ENCODE results near the gene OCIAD1.
"Not testable (repeated sequence)": the region's sequence is repeated elsewhere in the genome, so short reads cannot be mapped to it uniquely, and the experiment has no call there.

The OCIAD1 gene

DNA sequence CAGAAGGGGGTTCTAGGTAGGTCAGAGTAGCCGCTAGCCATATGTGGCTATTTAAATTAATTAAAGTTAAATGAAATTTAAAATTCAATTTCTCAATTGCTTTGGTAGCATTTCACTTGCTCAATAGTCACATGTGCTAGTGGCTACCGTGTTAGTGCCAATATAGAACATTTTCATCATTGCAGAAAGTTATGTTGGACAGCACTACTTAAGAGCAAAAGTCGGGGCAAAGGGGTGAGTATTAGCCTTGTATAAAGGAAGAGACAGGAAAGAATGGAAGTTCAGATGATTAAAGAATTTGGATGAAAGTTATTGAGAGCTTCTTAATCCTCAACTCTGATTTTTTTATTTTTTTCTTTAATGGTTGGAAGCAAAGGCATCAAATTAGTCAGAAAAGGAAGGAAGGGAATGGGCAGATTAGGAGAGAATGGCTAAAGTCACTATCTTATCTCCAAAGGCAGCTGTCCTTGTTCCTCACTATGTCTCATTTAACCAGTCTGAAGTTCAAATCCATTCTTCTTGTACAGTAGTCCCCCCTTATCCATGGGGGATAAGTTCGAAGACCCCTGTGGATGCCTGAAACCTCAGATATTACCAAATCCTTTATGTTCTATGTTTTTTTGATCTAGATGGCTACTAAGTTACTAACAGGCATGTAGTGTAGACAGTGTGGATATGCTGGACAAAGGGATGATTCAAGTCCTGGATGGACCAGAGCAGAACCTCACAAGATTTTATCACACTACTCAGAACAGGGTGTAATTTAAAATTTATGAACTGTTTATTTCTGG lies 22.9 kb downstream of the OCIAD1 start:
- Histone ChIP-seq H3K4me1 (ENCODE audit: control insufficient read depth, insufficient read depth, low read length) (no peaks in the 10 kb centered on the region), H3K27ac (ENCODE audit: low read length) (no peak overlapping the region), H3K4me3 (ENCODE audit: low read length) (no peak overlapping the region), H3K9me3 (ENCODE audit: control insufficient read depth, insufficient read depth, low read length) (no peaks in the 10 kb centered on the region; the same call in 1 of the 2 replicates), H3K36me3 (ENCODE audit: control insufficient read depth, insufficient read depth, low read length) (peaks cover 13% of the 10 kb centered on the region), H3K27me3 (ENCODE audit: control insufficient read depth, insufficient read depth, low read length) (no peaks in the 10 kb centered on the region)
- 100% methylated on average over 1 of the region's 4 CpGs for WGBS (ENCODE audit: insufficient coverage, insufficient read length)
- no peak for DNase-seq (ENCODE audit: low read depth, low spot score)

DNA sequence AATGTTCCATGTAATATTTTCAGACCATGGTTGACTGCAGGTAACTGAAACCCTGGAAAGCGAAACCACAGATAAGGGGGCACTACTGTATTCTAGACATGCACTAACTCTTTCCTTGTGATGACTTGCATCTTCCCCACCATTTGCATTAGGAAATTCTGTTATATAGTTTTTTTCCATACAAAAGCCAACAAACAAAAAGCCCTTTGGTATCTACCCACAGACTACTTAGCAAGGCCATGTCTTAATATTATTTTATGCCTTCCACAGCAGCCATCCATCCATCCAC lies 23.5 kb downstream of the OCIAD1 start:
- DNase-seq (ENCODE audit: low read depth, low spot score) = no peak
- Histone ChIP-seq H3K9me3 (ENCODE audit: control insufficient read depth, insufficient read depth, low read length) (no peaks in the 10 kb centered on the region; the same call in 1 of the 2 replicates), H3K4me1 (ENCODE audit: control insufficient read depth, insufficient read depth, low read length) (no peaks in the 10 kb centered on the region), H3K27ac (ENCODE audit: low read length) (no peak overlapping the region), H3K36me3 (ENCODE audit: control insufficient read depth, insufficient read depth, low read length) (peaks cover 13% of the 10 kb centered on the region), H3K4me3 (ENCODE audit: low read length) (no peak overlapping the region), H3K27me3 (ENCODE audit: control insufficient read depth, insufficient read depth, low read length) (no peaks in the 10 kb centered on the region)
- WGBS (ENCODE audit: insufficient coverage, insufficient read length) = no CpG with 5 or more reads among the region's 1 CpG

DNA sequence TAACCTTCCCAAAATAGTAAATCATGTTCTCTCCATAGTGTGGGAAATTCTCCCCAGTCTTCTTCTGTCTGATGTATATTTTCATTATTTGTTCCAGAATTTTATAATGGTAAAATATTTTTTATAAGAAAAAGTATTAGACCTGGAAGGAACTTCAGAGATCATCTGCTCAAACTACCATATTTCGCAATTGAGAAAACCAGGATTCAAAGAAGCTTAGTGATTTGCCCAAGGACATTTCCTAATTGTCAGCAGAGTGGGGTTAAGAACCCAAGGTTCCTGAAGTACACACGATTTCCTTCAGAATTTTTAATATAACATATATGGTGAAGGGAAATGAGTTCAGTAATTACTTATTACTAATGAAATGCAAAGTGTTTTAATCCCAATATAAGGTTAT lies 24.1 kb downstream of the OCIAD1 start:
- Histone ChIP-seq H3K9me3 (ENCODE audit: control insufficient read depth, insufficient read depth, low read length) (no peaks in the 10 kb centered on the region; the same call in 1 of the 2 replicates), H3K4me1 (ENCODE audit: control insufficient read depth, insufficient read depth, low read length) (no peaks in the 10 kb centered on the region), H3K4me3 (ENCODE audit: low read length) (no peak overlapping the region), H3K27ac (ENCODE audit: low read length) (no peak overlapping the region), H3K27me3 (ENCODE audit: control insufficient read depth, insufficient read depth, low read length) (no peaks in the 10 kb centered on the region), H3K36me3 (ENCODE audit: control insufficient read depth, insufficient read depth, low read length) (peaks cover 13% of the 10 kb centered on the region)
- no CpG with 5 or more reads among the region's 2 CpGs for WGBS (ENCODE audit: insufficient coverage, insufficient read length)
- no peak for DNase-seq (ENCODE audit: low read depth, low spot score)

DNA sequence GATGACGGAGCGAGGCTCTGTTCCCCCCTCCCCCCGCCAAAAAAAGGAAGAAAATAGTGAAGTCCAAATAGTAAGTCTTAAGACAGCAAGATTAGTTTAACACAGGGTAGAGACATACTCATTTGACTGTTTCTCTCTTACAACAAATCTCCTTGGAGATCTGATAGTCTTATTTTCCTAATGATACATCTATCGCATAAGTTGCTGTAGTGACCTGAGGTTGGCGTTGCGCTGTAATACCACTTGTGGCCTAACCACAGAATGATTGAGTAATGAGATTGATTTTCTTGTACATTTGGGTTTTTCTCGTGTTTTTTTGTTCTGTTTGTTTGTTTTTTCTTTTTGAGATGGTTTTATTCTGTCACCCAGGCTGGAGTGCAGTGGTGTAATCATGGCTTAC lies 27.2 kb downstream of the OCIAD1 start:
- Histone ChIP-seq H3K9me3 (ENCODE audit: control insufficient read depth, insufficient read depth, low read length) (no peaks in the 10 kb centered on the region; the same call in 1 of the 2 replicates), H3K4me3 (ENCODE audit: low read length) (no peak overlapping the region), H3K4me1 (ENCODE audit: control insufficient read depth, insufficient read depth, low read length) (no peaks in the 10 kb centered on the region), H3K27ac (ENCODE audit: low read length) (no peak overlapping the region), H3K36me3 (ENCODE audit: control insufficient read depth, insufficient read depth, low read length) (peaks cover 7% of the 10 kb centered on the region; the same call in 1 of the 2 replicates), H3K27me3 (ENCODE audit: control insufficient read depth, insufficient read depth, low read length) (no peaks in the 10 kb centered on the region)
- no CpG with 5 or more reads among the region's 7 CpGs for whole genome bisulfite sequencing (ENCODE audit: insufficient coverage, insufficient read length)
- no peak for DNase-seq (ENCODE audit: low read depth, low spot score)

DNA sequence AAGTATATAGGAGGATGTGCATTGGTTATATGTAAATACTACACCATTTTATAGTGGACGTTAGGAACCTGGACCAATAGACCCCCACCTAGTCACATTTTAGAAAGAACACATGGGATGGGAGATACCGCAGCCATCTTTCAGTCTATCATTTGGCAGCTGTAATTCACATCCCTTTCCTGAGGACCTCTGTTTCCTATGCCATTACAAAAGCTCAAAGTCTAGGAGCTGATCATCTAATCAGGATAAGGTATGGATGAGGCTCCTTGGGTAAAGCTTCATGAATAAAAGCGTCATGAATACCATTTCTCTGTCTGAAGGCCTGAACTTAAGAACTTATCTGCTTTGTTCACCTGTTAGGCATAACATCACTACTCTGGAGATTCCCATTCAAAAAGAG lies 31.1 kb downstream of the OCIAD1 start:
- H3K4me1 ChIP-seq (ENCODE audit: control insufficient read depth, insufficient read depth, low read length) = no peaks in the 10 kb centered on the region
- H3K9me3 ChIP-seq (ENCODE audit: control insufficient read depth, insufficient read depth, low read length) = no peaks in the 10 kb centered on the region
- peaks cover 3% of the 10 kb centered on the region; the same call in 1 of the 2 replicates for H3K36me3 ChIP-seq (ENCODE audit: control insufficient read depth, insufficient read depth, low read length)
- no peak overlapping the region for H3K4me3 ChIP-seq (ENCODE audit: low read length)
- H3K27me3 ChIP-seq (ENCODE audit: control insufficient read depth, insufficient read depth, low read length) = no peaks in the 10 kb centered on the region
- H3K27ac ChIP-seq (ENCODE audit: low read length) = no peak overlapping the region
- WGBS (ENCODE audit: insufficient coverage, insufficient read length) = no CpG with 5 or more reads among the region's 3 CpGs
- DNase-seq (ENCODE audit: low read depth, low spot score) = no peak

DNA sequence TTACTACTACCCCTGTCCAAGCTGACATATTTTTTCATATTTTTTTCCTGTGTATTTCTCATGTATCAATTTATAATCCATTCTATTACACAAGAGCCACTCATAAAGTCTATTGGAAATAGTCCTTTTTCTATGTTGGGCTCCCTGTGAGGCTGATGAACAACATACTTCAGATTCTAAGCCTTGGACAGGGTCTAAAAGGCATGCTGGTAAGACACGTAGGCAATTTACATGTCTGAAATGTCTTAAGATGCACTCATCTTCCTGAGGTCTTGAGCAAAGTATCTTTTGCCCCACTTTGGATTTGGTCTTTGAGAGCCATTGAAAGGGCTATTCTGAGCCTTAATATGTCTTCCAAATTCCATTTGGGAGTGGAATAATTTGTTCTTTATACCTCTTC lies 31.8 kb downstream of the OCIAD1 start:
- no peak for DNase-seq (ENCODE audit: low read depth, low spot score)
- Histone ChIP-seq H3K36me3 (ENCODE audit: control insufficient read depth, insufficient read depth, low read length) (peaks cover 3% of the 10 kb centered on the region; the same call in 1 of the 2 replicates), H3K27me3 (ENCODE audit: control insufficient read depth, insufficient read depth, low read length) (no peaks in the 10 kb centered on the region), H3K4me3 (ENCODE audit: low read length) (no peak overlapping the region), H3K27ac (ENCODE audit: low read length) (no peak overlapping the region), H3K9me3 (ENCODE audit: control insufficient read depth, insufficient read depth, low read length) (no peaks in the 10 kb centered on the region), H3K4me1 (ENCODE audit: control insufficient read depth, insufficient read depth, low read length) (no peaks in the 10 kb centered on the region)
- WGBS (ENCODE audit: insufficient coverage, insufficient read length) = no CpG with 5 or more reads among the region's 1 CpG

DNA sequence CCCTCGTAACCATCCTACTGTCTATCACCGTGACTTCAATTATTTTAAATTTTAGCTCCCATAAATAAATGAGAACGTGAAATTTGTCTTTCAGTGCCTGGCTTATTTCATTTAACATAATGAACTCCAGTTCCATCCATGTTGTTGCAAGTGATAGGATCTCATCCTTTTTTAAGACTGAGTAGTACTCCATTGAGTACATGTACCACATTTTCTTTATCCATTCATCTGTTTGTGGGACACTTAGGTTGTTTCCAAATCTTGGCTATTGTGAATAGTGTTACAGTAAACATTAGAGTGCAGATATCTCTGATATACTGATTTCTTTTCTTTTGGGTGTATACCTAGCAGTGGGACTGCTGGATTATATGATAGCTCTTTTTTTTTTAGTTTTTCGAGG lies 32.8 kb downstream of the OCIAD1 start:
- Histone ChIP-seq H3K27ac (ENCODE audit: low read length) (no peak overlapping the region), H3K27me3 (ENCODE audit: control insufficient read depth, insufficient read depth, low read length) (no peaks in the 10 kb centered on the region), H3K4me3 (ENCODE audit: low read length) (no peak overlapping the region), H3K36me3 (ENCODE audit: control insufficient read depth, insufficient read depth, low read length) (no peaks in the 10 kb centered on the region), H3K9me3 (ENCODE audit: control insufficient read depth, insufficient read depth, low read length) (no peaks in the 10 kb centered on the region), H3K4me1 (ENCODE audit: control insufficient read depth, insufficient read depth, low read length) (no peaks in the 10 kb centered on the region)
- no peak for DNase-seq (ENCODE audit: low read depth, low spot score)
- no CpG with 5 or more reads among the region's 4 CpGs for WGBS (ENCODE audit: insufficient coverage, insufficient read length)

DNA sequence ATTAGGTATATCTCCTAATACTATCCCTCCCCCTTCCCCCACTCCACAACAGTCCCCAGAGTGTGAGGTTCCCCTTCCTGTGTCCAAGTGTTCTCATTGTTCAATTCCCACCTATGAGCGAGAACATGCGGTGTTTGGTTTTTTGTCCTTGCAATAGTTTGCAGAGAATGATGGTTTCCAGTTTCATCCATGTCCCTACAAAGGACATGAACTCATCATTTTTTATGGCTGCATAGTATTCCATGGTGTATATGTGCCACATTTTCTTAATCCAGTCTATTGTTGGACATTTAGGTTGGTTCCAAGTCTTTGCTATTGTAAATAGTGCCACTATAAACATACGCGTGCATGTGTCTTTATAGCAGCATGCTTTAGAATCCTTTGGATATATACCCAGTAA lies 33.8 kb downstream of the OCIAD1 start:
- not testable (repeated sequence) for H3K4me1 ChIP-seq (ENCODE audit: control insufficient read depth, insufficient read depth, low read length); H3K27me3 ChIP-seq (ENCODE audit: control insufficient read depth, insufficient read depth, low read length); H3K9me3 ChIP-seq (ENCODE audit: control insufficient read depth, insufficient read depth, low read length); H3K27ac ChIP-seq (ENCODE audit: low read length); H3K4me3 ChIP-seq (ENCODE audit: low read length); DNase-seq (ENCODE audit: low read depth, low spot score); H3K36me3 ChIP-seq (ENCODE audit: control insufficient read depth, insufficient read depth, low read length)
- WGBS (ENCODE audit: insufficient coverage, insufficient read length) = no CpG with 5 or more reads among the region's 4 CpGs

DNA sequence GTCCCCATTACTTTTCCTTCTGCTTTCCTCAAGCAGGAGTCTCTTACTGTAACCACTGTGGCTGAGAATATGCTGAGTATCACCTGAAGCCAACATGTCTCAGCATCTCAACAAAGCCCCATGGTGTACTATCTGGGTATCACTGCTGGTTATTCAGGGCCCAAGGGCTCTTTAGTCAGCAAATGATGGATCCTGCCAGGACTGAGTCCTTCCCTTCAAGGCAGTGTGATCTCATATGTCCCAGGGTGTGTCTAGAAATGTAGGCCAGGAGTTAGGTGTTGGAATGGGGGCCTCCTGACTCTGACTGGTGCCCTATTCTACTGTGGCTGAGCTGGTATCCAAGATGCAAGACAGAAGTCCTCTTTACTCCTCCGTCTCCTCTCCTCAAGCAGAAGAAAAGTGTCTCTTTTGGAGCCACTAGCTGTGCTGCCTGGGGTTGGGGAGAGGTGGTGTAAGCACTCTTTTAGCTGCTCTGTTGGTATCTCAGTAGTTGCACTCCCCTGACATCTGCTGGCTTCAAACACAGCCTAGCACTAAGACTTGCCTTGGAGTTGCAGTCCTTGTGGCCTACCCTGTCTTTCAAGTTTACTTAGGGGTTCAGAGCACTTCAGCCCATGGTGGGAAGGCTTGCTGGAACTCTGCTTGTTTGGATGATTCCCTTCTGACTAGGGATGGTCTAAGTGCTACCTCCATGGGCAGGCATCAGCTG lies 47.1 kb downstream of the OCIAD1 start:
- Histone ChIP-seq H3K4me1 (ENCODE audit: control insufficient read depth, insufficient read depth, low read length) (no peaks in the 10 kb centered on the region), H3K9me3 (ENCODE audit: control insufficient read depth, insufficient read depth, low read length) (no peaks in the 10 kb centered on the region), H3K27me3 (ENCODE audit: control insufficient read depth, insufficient read depth, low read length) (no peaks in the 10 kb centered on the region), H3K36me3 (ENCODE audit: control insufficient read depth, insufficient read depth, low read length) (no peaks in the 10 kb centered on the region), H3K4me3 (ENCODE audit: low read length) (no peak overlapping the region), H3K27ac (ENCODE audit: low read length) (no peak overlapping the region)
- no CpG with 5 or more reads among the region's 1 CpG for WGBS (ENCODE audit: insufficient coverage, insufficient read length)
- no peak for DNase-seq (ENCODE audit: low read depth, low spot score)

DNA sequence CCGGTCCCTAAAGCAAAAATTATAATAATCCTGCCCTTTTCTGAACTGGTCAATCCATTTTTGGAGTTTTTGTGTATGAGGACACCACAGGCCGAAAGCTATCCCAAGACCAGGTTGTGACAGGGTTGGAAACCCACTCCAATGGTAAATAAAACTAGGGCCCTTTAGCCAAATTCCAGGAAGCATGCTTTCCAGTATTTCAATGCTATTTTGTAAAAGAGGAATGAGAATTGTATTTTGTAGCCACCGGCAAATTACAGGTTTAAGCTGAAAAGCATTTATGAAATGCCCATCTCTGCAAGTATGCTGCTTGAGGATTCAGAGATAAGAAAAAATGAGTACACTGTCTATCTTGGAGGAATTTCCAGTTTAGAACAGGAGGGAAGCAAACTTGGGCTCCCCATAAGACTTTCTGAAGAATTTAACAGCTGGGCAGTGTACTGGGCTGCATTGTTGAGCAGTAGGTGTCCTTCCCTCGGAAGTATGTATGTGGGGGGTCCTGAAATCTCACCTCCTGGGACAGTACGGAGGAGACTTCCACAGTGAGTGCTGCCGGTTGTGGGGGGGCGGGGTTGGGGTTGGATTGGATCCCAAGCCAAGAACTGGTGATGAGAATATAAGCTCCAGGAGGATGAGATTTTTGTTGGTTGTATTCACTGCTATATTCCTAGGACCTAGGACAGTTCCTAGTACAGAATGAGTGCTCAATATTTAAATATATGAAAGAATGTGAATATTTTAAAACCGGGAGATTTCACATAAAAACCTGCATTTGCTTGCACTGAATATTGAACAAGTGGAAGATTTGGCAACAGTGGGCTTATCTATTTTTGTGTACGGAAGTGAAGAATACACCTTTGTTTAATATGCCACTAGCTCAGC lies 48.9 kb downstream of the OCIAD1 start:
- no CpG with 5 or more reads among the region's 9 CpGs for WGBS (ENCODE audit: insufficient coverage, insufficient read length)
- Histone ChIP-seq H3K27ac (ENCODE audit: low read length) (no peak overlapping the region), H3K27me3 (ENCODE audit: control insufficient read depth, insufficient read depth, low read length) (no peaks in the 10 kb centered on the region), H3K36me3 (ENCODE audit: control insufficient read depth, insufficient read depth, low read length) (no peaks in the 10 kb centered on the region), H3K4me3 (ENCODE audit: low read length) (no peak overlapping the region), H3K9me3 (ENCODE audit: control insufficient read depth, insufficient read depth, low read length) (no peaks in the 10 kb centered on the region), H3K4me1 (ENCODE audit: control insufficient read depth, insufficient read depth, low read length) (no peaks in the 10 kb centered on the region)
- no peak for DNase-seq (ENCODE audit: low read depth, low spot score)
